ENCODE measurements around the gene GALNS.

GALNS gene

DNA sequence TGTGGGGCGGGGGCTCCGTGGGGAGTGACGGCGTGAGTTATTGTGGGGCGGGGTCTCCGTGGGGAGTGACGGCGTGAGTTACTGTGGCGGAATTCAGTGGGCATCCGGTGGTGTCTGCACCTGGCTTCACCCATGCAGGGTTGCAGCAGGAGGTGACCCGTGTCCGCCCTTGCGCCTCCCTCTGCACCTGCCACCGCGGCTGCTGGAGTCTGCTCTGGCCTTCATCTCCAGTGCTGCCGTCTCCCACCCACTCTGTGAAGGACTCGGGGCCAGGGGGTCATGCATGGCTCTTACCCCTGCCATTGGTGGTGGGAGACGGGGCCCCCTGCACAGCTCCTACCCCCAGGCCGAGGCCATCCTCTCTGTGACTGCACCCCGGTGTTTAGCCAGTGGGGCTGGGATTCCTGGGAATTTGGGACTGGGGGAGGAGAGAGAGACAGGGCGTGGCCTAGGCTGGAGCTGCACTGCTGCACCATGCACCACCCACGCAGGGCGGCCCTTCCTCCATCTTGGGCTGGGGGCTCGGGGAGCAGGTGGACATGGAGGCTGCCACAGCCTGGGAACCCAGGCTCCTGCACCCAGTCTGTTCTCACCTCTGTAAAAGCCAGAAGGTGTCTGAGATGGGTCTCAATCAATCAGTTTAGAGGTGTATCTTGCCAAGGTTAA is 11.0 kb upstream of the GALNS start:
- no peak for DNase-seq (ENCODE audit: low spot score)
- Histone ChIP-seq H3K27me3 (ENCODE audit: insufficient read depth, poor library complexity, severe bottlenecking) (peaks cover 5% of the 10 kb centered on the region), H3K4me3 (ENCODE audit: severe bottlenecking) (no peak overlapping the region), H3K9me3 (ENCODE audit: severe bottlenecking) (no peaks in the 10 kb centered on the region), H3K4me1 (ENCODE audit: insufficient read depth, poor library complexity, severe bottlenecking) (no peaks in the 10 kb centered on the region), H3K27ac (ENCODE audit: poor library complexity, severe bottlenecking) (no peak overlapping the region), H3K36me3 (ENCODE audit: low read depth) (no peaks in the 10 kb centered on the region)
- no peak for ATAC-seq (ENCODE audit: low read depth)
- TF ChIP-seq, protein P1, sequence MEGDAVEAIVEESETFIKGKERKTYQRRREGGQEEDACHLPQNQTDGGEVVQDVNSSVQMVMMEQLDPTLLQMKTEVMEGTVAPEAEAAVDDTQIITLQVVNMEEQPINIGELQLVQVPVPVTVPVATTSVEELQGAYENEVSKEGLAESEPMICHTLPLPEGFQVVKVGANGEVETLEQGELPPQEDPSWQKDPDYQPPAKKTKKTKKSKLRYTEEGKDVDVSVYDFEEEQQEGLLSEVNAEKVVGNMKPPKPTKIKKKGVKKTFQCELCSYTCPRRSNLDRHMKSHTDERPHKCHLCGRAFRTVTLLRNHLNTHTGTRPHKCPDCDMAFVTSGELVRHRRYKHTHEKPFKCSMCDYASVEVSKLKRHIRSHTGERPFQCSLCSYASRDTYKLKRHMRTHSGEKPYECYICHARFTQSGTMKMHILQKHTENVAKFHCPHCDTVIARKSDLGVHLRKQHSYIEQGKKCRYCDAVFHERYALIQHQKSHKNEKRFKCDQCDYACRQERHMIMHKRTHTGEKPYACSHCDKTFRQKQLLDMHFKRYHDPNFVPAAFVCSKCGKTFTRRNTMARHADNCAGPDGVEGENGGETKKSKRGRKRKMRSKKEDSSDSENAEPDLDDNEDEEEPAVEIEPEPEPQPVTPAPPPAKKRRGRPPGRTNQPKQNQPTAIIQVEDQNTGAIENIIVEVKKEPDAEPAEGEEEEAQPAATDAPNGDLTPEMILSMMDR (IDR thresholded peaks at IDR 0.05; ENCODE audit: poor library complexity, severe bottlenecking): no peak

DNA sequence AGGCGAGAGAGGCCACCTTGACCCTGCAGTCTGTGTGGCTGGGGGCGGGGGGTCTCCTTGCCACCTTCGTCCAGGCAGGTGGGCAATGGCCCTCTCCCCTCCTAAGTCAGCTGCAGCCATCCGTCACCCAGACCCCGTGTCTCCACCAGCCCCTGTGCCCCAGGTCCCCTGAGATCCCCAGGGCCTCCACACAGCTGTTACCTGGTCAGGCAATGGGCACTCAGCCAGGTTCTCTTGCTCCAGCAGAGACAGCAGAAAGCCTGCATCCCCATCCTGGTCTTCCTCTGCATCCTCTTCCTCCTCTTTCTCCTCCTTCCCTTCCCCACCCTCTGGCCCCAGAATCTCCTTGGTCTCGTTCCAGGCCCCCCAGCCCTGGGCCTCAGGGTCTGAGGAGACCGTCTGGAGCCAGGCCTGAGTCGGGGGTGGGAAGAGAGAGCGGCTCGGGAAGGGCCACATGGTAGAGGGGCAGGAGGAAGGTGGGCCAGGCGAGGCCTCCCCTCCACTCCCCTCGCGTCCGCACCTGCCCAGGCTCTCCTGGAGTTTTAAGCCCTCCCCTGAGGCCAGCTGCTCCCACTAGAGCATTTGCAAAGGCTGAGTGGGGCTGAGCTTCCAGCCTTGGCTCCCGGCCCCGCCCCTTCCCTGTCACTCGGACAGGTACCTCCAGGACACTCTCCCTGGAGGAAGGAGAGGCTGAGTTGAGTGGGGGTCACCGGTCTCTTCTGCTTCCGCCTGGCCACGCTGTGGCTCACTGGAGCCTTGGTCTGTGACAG is 9.6 kb upstream of the GALNS start, which contains the start of gene PABPN1L:
PABPN1L (minus strand) TSS at position 510 of the 770 bp plus-strand sequence; CDS start at position 456, 54 bp downstream.
- H3K9me3 ChIP-seq (ENCODE audit: severe bottlenecking): no peaks in the 10 kb centered on the region
- no peaks in the 10 kb centered on the region for H3K4me1 ChIP-seq (ENCODE audit: insufficient read depth, poor library complexity, severe bottlenecking)
- no peaks in the 10 kb centered on the region for H3K36me3 ChIP-seq (ENCODE audit: low read depth)

DNA sequence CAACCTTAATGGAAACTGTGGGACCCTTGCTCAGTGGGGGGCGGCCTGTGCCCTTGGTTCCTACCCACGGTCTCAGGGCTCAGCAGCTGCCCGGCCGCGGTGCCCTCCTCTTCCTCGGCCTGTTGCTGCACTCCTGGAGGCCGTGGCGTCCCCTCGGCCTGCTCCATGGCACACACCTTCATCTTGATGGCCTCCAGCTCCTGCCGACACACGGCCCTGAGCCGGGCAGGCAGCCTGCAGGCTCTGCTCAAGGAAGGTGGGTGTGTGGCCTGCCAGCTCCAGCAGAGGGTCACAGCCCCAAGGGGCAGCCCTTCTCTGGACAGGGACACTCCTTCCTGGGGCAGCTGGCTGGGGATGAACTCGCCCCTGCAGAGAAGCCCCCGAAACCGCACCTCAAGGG is 9.0 kb upstream of the GALNS start:
- no peak for ATAC-seq (ENCODE audit: low read depth)
- H3K9me3 ChIP-seq (ENCODE audit: severe bottlenecking): no peaks in the 10 kb centered on the region

More for the DNA sequence above, 9.6 kb upstream of the GALNS start, which contains the start of gene PABPN1L:
- Histone ChIP-seq H3K27me3 (ENCODE audit: insufficient read depth, poor library complexity, severe bottlenecking) (peaks cover 5% of the 10 kb centered on the region), H3K4me3 (ENCODE audit: severe bottlenecking) (no peak within 1 kb of the TSS), H3K27ac (ENCODE audit: poor library complexity, severe bottlenecking) (no peak within 1 kb of the TSS)
- TF ChIP-seq, protein P1 (IDR thresholded peaks at IDR 0.05; ENCODE audit: poor library complexity, severe bottlenecking): no peak
- DNase-seq (ENCODE audit: low spot score) (no peak), ATAC-seq (ENCODE audit: low read depth) (no peak)

DNA sequence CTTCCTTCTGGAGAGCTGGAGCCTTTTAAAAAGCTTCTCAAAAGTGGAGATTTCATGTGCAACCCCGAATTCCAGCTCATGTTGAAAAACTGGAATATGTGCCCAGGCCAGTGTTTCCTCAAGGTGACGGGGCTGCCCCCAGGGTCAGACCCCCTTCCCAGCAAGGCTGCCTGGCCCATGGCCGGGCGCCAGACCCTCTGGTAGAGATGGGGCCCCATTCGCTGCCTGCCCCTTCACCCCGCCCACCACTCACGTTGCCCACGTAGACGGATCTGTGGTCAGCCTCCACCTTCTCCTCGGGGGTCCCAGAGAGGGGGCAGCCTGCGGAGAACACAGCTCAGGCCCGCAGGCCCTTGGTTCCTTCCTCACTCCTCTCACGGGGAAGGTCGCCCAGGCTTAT is 8.6 kb upstream of the GALNS start:
- Histone ChIP-seq H3K27me3 (ENCODE audit: insufficient read depth, poor library complexity, severe bottlenecking) (no peaks in the 10 kb centered on the region), H3K9me3 (ENCODE audit: severe bottlenecking) (no peaks in the 10 kb centered on the region), H3K27ac (ENCODE audit: poor library complexity, severe bottlenecking) (no peak overlapping the region), H3K4me1 (ENCODE audit: insufficient read depth, poor library complexity, severe bottlenecking) (no peaks in the 10 kb centered on the region), H3K4me3 (ENCODE audit: severe bottlenecking) (no peak overlapping the region), H3K36me3 (ENCODE audit: low read depth) (peaks cover 7% of the 10 kb centered on the region)
- no peak for DNase-seq (ENCODE audit: low spot score)
- ATAC-seq (ENCODE audit: low read depth): no peak
- TF ChIP-seq, protein P1 (IDR thresholded peaks at IDR 0.05; ENCODE audit: poor library complexity, severe bottlenecking): no peak

More for the DNA sequence above, 9.0 kb upstream of the GALNS start:
- TF ChIP-seq, protein P1 (IDR thresholded peaks at IDR 0.05; ENCODE audit: poor library complexity, severe bottlenecking): no peak
- Histone ChIP-seq H3K36me3 (ENCODE audit: low read depth) (peaks cover 4% of the 10 kb centered on the region; the same call in 1 of the 2 replicates), H3K4me1 (ENCODE audit: insufficient read depth, poor library complexity, severe bottlenecking) (no peaks in the 10 kb centered on the region), H3K27ac (ENCODE audit: poor library complexity, severe bottlenecking) (no peak overlapping the region), H3K27me3 (ENCODE audit: insufficient read depth, poor library complexity, severe bottlenecking) (peaks cover 2% of the 10 kb centered on the region), H3K4me3 (ENCODE audit: severe bottlenecking) (no peak overlapping the region)
- DNase-seq (ENCODE audit: low spot score): no peak
